Measurements from ENCODE around the gene LURAP1L.

Gene LURAP1L

GRCh38 chr9:12748954-12749353 lies 25.9 kb upstream of the LURAP1L start:
- Histone ChIP-seq H3K27me3 (no peaks in the 10 kb centered on the region), H3K9me3 (no peaks in the 10 kb centered on the region), H3K4me1 (ENCODE audit: control insufficient read depth in 1 of 2, insufficient read depth in 1 of 2, low read depth in 1 of 2, low read length in 1 of 2) (no peaks in the 10 kb centered on the region), H3K27ac (no peak overlapping the region), H3K4me3 (ENCODE audit: low read depth in 1 of 2, low read length in 1 of 2) (no peak overlapping the region), H3K36me3 (no peaks in the 10 kb centered on the region)
- no peak for TF ChIP-seq CTCF (IDR thresholded peaks at IDR 0.05)

GRCh38 chr9:12753931-12754330 lies 20.9 kb upstream of the LURAP1L start:
- H3K4me3 ChIP-seq (ENCODE audit: low read depth in 1 of 2, low read length in 1 of 2): no peak overlapping the region

GRCh38 chr9:12759761-12760160 lies 15.1 kb upstream of the LURAP1L start:
- H3K9me3 ChIP-seq: no peaks in the 10 kb centered on the region
- H3K4me1 ChIP-seq (ENCODE audit: control insufficient read depth in 1 of 2, insufficient read depth in 1 of 2, low read depth in 1 of 2, low read length in 1 of 2): no peaks in the 10 kb centered on the region
- no peak for TF ChIP-seq CTCF (IDR thresholded peaks at IDR 0.05)
- no peak overlapping the region for H3K4me3 ChIP-seq (ENCODE audit: low read depth in 1 of 2, low read length in 1 of 2)
- no peaks in the 10 kb centered on the region for H3K27me3 ChIP-seq
- H3K27ac ChIP-seq: no peak overlapping the region
- H3K36me3 ChIP-seq: no peaks in the 10 kb centered on the region

More at GRCh38 chr9:12753931-12754330, 20.9 kb upstream of the LURAP1L start:
- no peak for TF ChIP-seq CTCF (IDR thresholded peaks at IDR 0.05)
- Histone ChIP-seq H3K9me3 (no peaks in the 10 kb centered on the region), H3K36me3 (no peaks in the 10 kb centered on the region), H3K4me1 (ENCODE audit: control insufficient read depth in 1 of 2, insufficient read depth in 1 of 2, low read depth in 1 of 2, low read length in 1 of 2) (no peaks in the 10 kb centered on the region), H3K27me3 (no peaks in the 10 kb centered on the region), H3K27ac (no peak overlapping the region)

GRCh38 chr9:12760758-12761157 lies 14.1 kb upstream of the LURAP1L start:
- no peaks in the 10 kb centered on the region for H3K27me3 ChIP-seq
- H3K4me1 ChIP-seq (ENCODE audit: control insufficient read depth in 1 of 2, insufficient read depth in 1 of 2, low read depth in 1 of 2, low read length in 1 of 2): no peaks in the 10 kb centered on the region
- H3K36me3 ChIP-seq: no peaks in the 10 kb centered on the region
- H3K4me3 ChIP-seq (ENCODE audit: low read depth in 1 of 2, low read length in 1 of 2): no peak overlapping the region
- H3K27ac ChIP-seq: no peak overlapping the region
- no peak for TF ChIP-seq CTCF (IDR thresholded peaks at IDR 0.05)
- no peaks in the 10 kb centered on the region for H3K9me3 ChIP-seq

GRCh38 chr9:12764150-12764549 lies 10.7 kb upstream of the LURAP1L start:
- H3K9me3 ChIP-seq: no peaks in the 10 kb centered on the region
- no peak overlapping the region for H3K27ac ChIP-seq
- no peak for TF ChIP-seq CTCF (IDR thresholded peaks at IDR 0.05)
- H3K4me1 ChIP-seq (ENCODE audit: control insufficient read depth in 1 of 2, insufficient read depth in 1 of 2, low read depth in 1 of 2, low read length in 1 of 2): no peaks in the 10 kb centered on the region
- no peak overlapping the region for H3K4me3 ChIP-seq (ENCODE audit: low read depth in 1 of 2, low read length in 1 of 2)
- no peaks in the 10 kb centered on the region for H3K27me3 ChIP-seq
- H3K36me3 ChIP-seq: no peaks in the 10 kb centered on the region
